Neural cell (in vitro differentiated cells): Measurements from ENCODE around the gene SP5. TPM values are rescaled to one million over a fixed set of nuclear protein-coding genes. Genes with fewer than 3 reads are reported as not detected.
"Not testable (repeated sequence)": the region's sequence is repeated elsewhere in the genome, so short reads cannot be mapped to it uniquely, and the experiment has no call there.

Experiments used
- H2AFZ ChIP-seq: fragments of 200-600, 300-800 bp; sonication (generic), shearing (Covaris generic); 2 replicates; pipeline ENCODE4 v1.6.0; 2014; ENCODE audit warnings: low read depth, mild to moderate bottlenecking, antibody characterized with exemption, low read length, moderate library complexity
- H3F3A ChIP-seq: fragments of 200-600 bp; shearing (Covaris generic); 2 replicates; pipeline ENCODE4 v1.6.1; 2016; ENCODE audit warnings: mild to moderate bottlenecking, moderate library complexity, mixed read lengths, antibody characterized with exemption, low read length; ENCODE audit not compliant: insufficient read depth, poor library complexity, severe bottlenecking
- H3K27ac ChIP-seq: fragments of 200-600, 300-800 bp; sonication (generic), shearing (Covaris generic); 2 replicates; pipeline ENCODE4 v1.5.1; 2014; ENCODE audit warnings: mild to moderate bottlenecking, low read length, moderate library complexity
- H3K27me3 ChIP-seq: fragments of 300-800, 200-600 bp; sonication (generic), shearing (Covaris generic); 2 replicates; pipeline ENCODE4 v1.6.0; 2014; ENCODE audit warnings: mild to moderate bottlenecking, low read depth, low read length, moderate library complexity; ENCODE audit not compliant: insufficient read depth
- H3K36me3 ChIP-seq: fragments of 300-800, 200-600 bp; sonication (generic), shearing (Covaris generic); 2 replicates; pipeline ENCODE4 v1.5.1; 2014; ENCODE audit warnings: mild to moderate bottlenecking, antibody characterized with exemption, low read length, moderate library complexity; ENCODE audit not compliant: insufficient read depth
- H3K4me2 ChIP-seq: fragments of 300-800, 200-600 bp; sonication (generic), shearing (Covaris generic); 2 replicates; pipeline ENCODE4 v1.6.0; 2014; ENCODE audit warnings: mild to moderate bottlenecking, low read length
- H3K4me3 ChIP-seq: fragments of 300-800, 200-600 bp; sonication (generic), shearing (Covaris generic); 2 replicates; pipeline ENCODE4 v1.5.1; 2014; ENCODE audit warnings: mild to moderate bottlenecking, low read length, moderate library complexity
- H3K79me2 ChIP-seq: fragments of 200-600 bp; shearing (Covaris generic); replicated peaks from 2 replicates; pipeline ENCODE4 v1.6.0; 2014; ENCODE audit warnings: mild to moderate bottlenecking, low read length, moderate library complexity; ENCODE audit not compliant: insufficient read depth
- H3K9ac ChIP-seq: fragments of 300-800, 200-600 bp; sonication (generic), shearing (Covaris generic); 2 replicates; pipeline ENCODE4 v1.6.1; 2016; ENCODE audit warnings: mild to moderate bottlenecking, low read length, mixed read lengths
- H3K9me2 ChIP-seq: fragments of 200-600 bp; shearing (Covaris generic); 2 replicates; pipeline ENCODE4 v1.6.1; 2016; ENCODE audit warnings: mild to moderate bottlenecking, low read length, mixed read lengths; ENCODE audit not compliant: insufficient read depth
- H3K9me3 ChIP-seq: fragments of 200-600, 300-800 bp; sonication (generic), shearing (Covaris generic); 2 replicates; pipeline ENCODE4 v1.6.1; 2016; ENCODE audit warnings: mild to moderate bottlenecking, mixed run types, low read length, moderate library complexity, mixed read lengths
- H4K20me1 ChIP-seq: fragments of 200-600 bp; shearing (Covaris generic); 2 replicates; pipeline ENCODE4 v1.6.1; 2016; ENCODE audit warnings: mild to moderate bottlenecking, mixed run types; ENCODE audit not compliant: insufficient read depth
- CTCF ChIP-seq: fragments of 450-650 bp; IDR thresholded peaks from 2 replicates; pipeline ENCODE4 v1.5.1; 2014; ENCODE audit warnings: antibody characterized with exemption, mild to moderate bottlenecking, moderate library complexity; ENCODE audit not compliant: poor library complexity, severe bottlenecking
- EP300 ChIP-seq: fragments of 450-650 bp; conservative IDR thresholded peaks from 2 replicates; pipeline ENCODE4 v1.6.1; 2014; ENCODE audit warnings: antibody characterized with exemption, mild to moderate bottlenecking, moderate library complexity; ENCODE audit not compliant: poor library complexity, severe bottlenecking
- MXI1 ChIP-seq: fragments of 450-650 bp; conservative IDR thresholded peaks from 2 replicates; pipeline ENCODE4 v1.6.1; 2014; ENCODE audit warnings: antibody characterized with exemption, mild to moderate bottlenecking; ENCODE audit not compliant: poor library complexity, severe bottlenecking
- POLR2AphosphoS5 ChIP-seq: IDR thresholded peaks from 2 replicates; pipeline ENCODE4 v1.6.1; 2012
- RAD21 ChIP-seq: fragments of 450-650 bp; conservative IDR thresholded peaks from 2 replicates; pipeline ENCODE4 v1.6.1; 2014; ENCODE audit warnings: antibody characterized with exemption, mild to moderate bottlenecking, moderate library complexity
- REST ChIP-seq: IDR thresholded peaks from 2 replicates; pipeline ENCODE4 v1.6.1; 2012; ENCODE audit warnings: borderline replicate concordance
- SMC3 ChIP-seq: fragments of 450-650 bp; conservative IDR thresholded peaks from 2 replicates; pipeline ENCODE4 v1.6.1; 2014; ENCODE audit warnings: antibody characterized with exemption, mild to moderate bottlenecking, moderate library complexity; ENCODE audit not compliant: poor library complexity
- TAF1 ChIP-seq: IDR thresholded peaks from 2 replicates; pipeline ENCODE4 v1.6.1; 2012; ENCODE audit warnings: low read depth
- polyA plus RNA-seq: library from polyadenylated mRNA; depleted of rRNA; stranded (reverse); fragments of >200 nt; gene quantifications from 2 replicates; pipeline ENCODE4 v1.2.3, GENCODE V29; 2014

The SP5 gene
- polyA plus RNA-seq, 1 donor from 2014 or later = 0.15 TPM

- Histone ChIP-seq H3K79me2 (no peaks in the 10 kb centered on the region), H3K9me3 (no peaks in the 10 kb centered on the region), H3K9me2 (no peaks in the 10 kb centered on the region), H3K36me3 (no peaks in the 10 kb centered on the region), H2AFZ (no peak overlapping the region), H3K9ac (no peak overlapping the region), H3F3A (no peaks in the 10 kb centered on the region), H3K4me2 (no peak overlapping the region), H3K27me3 (peaks cover 23% of the 10 kb centered on the region), H3K27ac (no peak overlapping the region), H4K20me1 (no peaks in the 10 kb centered on the region), H3K4me3 (no peak overlapping the region)
- TF ChIP-seq EP300 (no peak), TAF1 (no peak), SMC3 (no peak), MXI1 (no peak), CTCF (no peak), RAD21 (no peak)
Observed at GRCh38 chr2:170723446-170723958, 8.4 kb downstream of the SP5 start.

GRCh38 chr2:170733798-170734600, 18.9 kb downstream of the SP5 start:
- H3K4me2 ChIP-seq = no peak overlapping the region
- H3F3A ChIP-seq = no peaks in the 10 kb centered on the region
- no peaks in the 10 kb centered on the region for H4K20me1 ChIP-seq
- H3K27ac ChIP-seq = no peak overlapping the region
- TF ChIP-seq SMC3 (no peak), TAF1 (no peak), REST (no peak), POLR2AphosphoS5 (no peak), RAD21 (no peak)
- no peaks in the 10 kb centered on the region for H3K27me3 ChIP-seq
- no peak overlapping the region for H3K4me3 ChIP-seq
- H3K36me3 ChIP-seq = no peaks in the 10 kb centered on the region
- H3K9me2 ChIP-seq = no peaks in the 10 kb centered on the region
- no peak overlapping the region for H3K9ac ChIP-seq
- no peaks in the 10 kb centered on the region for H3K9me3 ChIP-seq
- H2AFZ ChIP-seq = no peak overlapping the region
- no peaks in the 10 kb centered on the region for H3K79me2 ChIP-seq

DNA sequence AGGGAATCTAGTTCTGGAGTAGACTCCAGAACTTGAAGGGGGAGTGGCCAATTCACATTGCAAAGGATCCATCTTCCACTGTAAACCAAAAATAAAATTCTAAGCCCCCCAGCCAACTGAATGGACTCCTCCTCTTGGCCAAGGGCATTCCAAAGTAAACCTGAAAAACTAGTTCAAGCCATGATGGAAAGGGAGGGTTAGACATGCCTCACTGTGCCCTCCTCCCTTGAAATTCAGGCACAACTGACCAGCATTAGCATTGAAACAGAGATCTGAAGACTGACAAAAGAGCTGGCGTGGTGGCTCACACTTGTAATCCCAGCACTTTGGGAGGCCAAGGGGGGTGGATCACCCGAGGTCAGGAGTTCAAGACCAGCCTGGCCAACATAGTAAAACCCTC, 19.5 kb downstream of the SP5 start:
- not testable (repeated sequence) for H3F3A ChIP-seq

More for the DNA sequence above, 19.5 kb downstream of the SP5 start:
- not testable (repeated sequence) for H3K27ac ChIP-seq, H3K9ac ChIP-seq, H3K27me3 ChIP-seq, H3K36me3 ChIP-seq, H3K9me3 ChIP-seq, H3K4me2 ChIP-seq, H4K20me1 ChIP-seq, H2AFZ ChIP-seq, H3K79me2 ChIP-seq, H3K9me2 ChIP-seq, H3K4me3 ChIP-seq
